SJSA1 (cell line): ENCODE results near the gene TEX13D. TPM values are rescaled to one million over a fixed set of nuclear protein-coding genes. Genes with fewer than 3 reads are reported as not detected.

Experiments
- DNase-seq, 2 experiments: peaks; one replicate each; pipeline ENCODE4 v3.0.0-alpha.2; 2015 to 2020; ENCODE audit warnings: low spot score in 2 of 2, low read depth in 1 of 2
- H3K27ac ChIP-seq: fragments of 250-450 bp; sonication (Bioruptor Pico); 2 replicates; pipeline ENCODE4 v1.5.1; 2020; ENCODE audit warnings: mild to moderate bottlenecking, moderate library complexity
- H3K27me3 ChIP-seq: fragments of 250-450 bp; sonication (Bioruptor Pico); replicated peaks from 2 replicates; pipeline ENCODE4 v1.5.1; 2020; ENCODE audit warnings: mild to moderate bottlenecking, moderate library complexity
- H3K36me3 ChIP-seq: fragments of 250-450 bp; sonication (Bioruptor Pico); 2 replicates; pipeline ENCODE4 v1.5.1; 2020; ENCODE audit warnings: mild to moderate bottlenecking
- H3K4me1 ChIP-seq: fragments of 250-450 bp; sonication (Bioruptor Pico); replicated peaks from 2 replicates; pipeline ENCODE4 v1.6.1; 2021; ENCODE audit warnings: mild to moderate bottlenecking
- H3K4me3 ChIP-seq: fragments of 250-450 bp; sonication (Bioruptor Pico); 2 replicates; pipeline ENCODE4 v1.5.1; 2020; ENCODE audit warnings: mild to moderate bottlenecking
- H3K9me3 ChIP-seq: fragments of 250-450 bp; sonication (Bioruptor Pico); replicated peaks from 2 replicates; pipeline ENCODE4 v1.5.1; 2020; ENCODE audit warnings: mild to moderate bottlenecking
- total RNA-seq: library from RNA; depleted of rRNA; stranded (reverse); fragments of >200 nt; shearing (Covaris generic); gene quantifications from 2 replicates; pipeline ENCODE4 v1.2.3, GENCODE V29; 2014; rRNA removed

The TEX13D gene
- total RNA-seq, 1 experiment from 2014 or later: not detected

DNA sequence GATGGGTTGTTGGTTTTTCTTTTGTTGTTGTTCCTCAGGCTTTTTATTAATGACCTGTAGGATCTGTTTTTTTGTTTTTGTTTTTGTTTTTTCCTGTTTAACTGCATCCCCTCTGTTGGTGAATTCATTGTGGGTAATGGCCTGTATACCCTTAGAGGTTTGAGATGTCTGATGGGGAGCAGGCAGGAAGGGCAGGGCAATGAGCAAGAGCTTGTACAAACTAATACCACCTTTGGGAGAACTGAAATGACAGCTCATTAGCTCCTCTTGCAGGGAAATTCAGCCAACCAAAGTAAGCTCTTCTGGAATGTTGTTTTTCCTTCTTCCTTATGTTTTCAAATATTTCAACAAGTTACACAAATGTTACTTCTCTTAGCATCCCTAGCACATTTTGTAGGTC is 37.3 kb downstream of the TEX13D start:
- no peak overlapping the region for H3K27ac ChIP-seq
- H3K9me3 ChIP-seq: no peaks in the 10 kb centered on the region
- no peak for DNase-seq
- H3K4me3 ChIP-seq: no peak overlapping the region
- H3K27me3 ChIP-seq: no peaks in the 10 kb centered on the region
- no peaks in the 10 kb centered on the region for H3K36me3 ChIP-seq
- no peaks in the 10 kb centered on the region for H3K4me1 ChIP-seq

DNA sequence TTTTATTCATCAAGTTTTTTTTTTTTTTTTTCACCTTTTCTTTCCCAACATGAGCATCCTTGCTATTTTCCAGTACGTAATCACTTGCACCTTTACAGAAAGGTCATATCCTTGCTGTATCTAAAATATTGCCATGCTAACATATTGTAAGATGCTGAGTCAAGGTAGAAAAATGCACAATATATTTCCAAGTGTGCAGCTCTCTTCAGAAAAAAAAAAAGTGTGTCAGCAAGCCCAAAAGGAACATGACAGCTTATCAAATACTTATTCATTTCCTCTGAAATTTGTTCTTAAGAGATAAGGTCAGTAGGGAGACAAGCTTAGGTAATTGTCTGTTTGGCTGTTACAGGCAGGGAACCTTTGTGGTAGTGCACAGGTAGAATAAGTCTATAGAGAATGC is 40.9 kb downstream of the TEX13D start:
- no peaks in the 10 kb centered on the region for H3K36me3 ChIP-seq
- no peak for DNase-seq
- H3K4me3 ChIP-seq: no peak overlapping the region
- no peaks in the 10 kb centered on the region for H3K27me3 ChIP-seq
- no peaks in the 10 kb centered on the region for H3K4me1 ChIP-seq
- H3K27ac ChIP-seq: no peak overlapping the region
- H3K9me3 ChIP-seq: no peaks in the 10 kb centered on the region

DNA sequence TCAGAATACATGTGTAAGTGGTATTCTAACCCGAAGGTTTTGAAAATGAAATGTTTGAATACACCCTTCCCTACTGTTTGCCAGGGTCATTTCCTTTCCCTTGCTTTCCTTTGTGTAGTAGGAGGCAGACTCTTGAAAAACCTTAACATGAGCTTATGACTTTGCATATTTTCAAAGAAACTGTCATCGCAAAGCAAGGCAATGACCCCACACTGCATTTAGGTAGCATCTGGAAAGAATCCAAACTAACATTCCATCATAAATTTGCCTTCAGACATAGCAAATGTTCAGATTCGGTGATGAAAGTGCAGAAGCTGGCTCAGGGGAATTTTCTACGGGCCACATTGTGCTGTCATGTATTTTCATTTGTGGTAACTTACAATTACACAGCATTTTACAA is 46.2 kb downstream of the TEX13D start:
- Histone ChIP-seq H3K27me3 (no peaks in the 10 kb centered on the region), H3K4me1 (no peaks in the 10 kb centered on the region), H3K36me3 (no peaks in the 10 kb centered on the region), H3K9me3 (no peaks in the 10 kb centered on the region), H3K27ac (no peak overlapping the region), H3K4me3 (no peak overlapping the region)
- no peak for DNase-seq

DNA sequence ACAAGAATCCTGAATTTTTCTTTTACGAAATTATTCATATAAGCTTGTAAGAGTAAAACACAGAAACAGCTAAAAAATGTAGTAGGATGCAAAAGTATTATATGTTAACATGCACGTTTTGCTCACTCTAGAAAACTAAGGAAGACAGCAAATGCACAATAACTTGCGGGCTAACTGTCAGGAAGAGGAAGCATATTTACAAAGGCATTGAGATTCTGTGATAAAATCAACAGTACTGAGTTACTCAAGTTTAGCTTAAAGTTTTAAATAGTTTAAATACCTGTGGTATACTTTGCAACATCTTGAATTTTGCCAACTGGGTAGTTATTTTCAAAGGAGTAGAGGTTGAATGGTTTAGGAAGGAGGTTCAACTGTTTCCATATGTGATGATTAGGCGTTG is 50.9 kb downstream of the TEX13D start:
- no peak overlapping the region for H3K4me3 ChIP-seq
- DNase-seq: no peak
- no peaks in the 10 kb centered on the region for H3K4me1 ChIP-seq
- H3K27ac ChIP-seq: no peak overlapping the region
- no peaks in the 10 kb centered on the region for H3K9me3 ChIP-seq
- H3K36me3 ChIP-seq: no peaks in the 10 kb centered on the region
- no peaks in the 10 kb centered on the region for H3K27me3 ChIP-seq

DNA sequence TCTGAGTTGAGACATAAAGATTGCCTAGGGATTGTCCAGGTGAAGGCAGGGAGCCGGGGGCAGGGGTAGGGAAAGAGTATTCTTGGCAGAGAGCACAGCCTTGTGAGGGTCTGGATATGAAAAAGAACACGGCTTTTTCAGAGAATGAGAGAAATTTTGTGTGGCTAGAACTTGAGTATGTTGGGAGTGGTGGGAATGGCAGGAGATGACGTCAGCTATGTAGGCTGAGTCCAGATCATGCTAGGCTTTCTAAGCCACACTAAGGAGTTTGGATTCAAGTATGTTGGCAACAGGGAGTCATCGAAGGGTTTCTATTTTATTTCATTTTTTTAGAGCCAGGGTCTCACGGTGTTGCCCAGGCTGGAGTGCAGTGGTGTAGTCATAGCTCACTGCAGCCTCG is 53.9 kb downstream of the TEX13D start:
- Histone ChIP-seq H3K4me1 (no peaks in the 10 kb centered on the region), H3K4me3 (no peak overlapping the region), H3K36me3 (no peaks in the 10 kb centered on the region), H3K27ac (no peak overlapping the region), H3K9me3 (no peaks in the 10 kb centered on the region), H3K27me3 (no peaks in the 10 kb centered on the region)
- no peak for DNase-seq

Other genes starting within 250 kb of the TEX13D start
- not detected in 2 replicates for gene SH2D1A, start 13.9 kb downstream of the TEX13D start, total RNA-seq